ENCODE data around the gene RELN.
"Not testable (repeated sequence)": the region's sequence is repeated elsewhere in the genome, so short reads cannot be mapped to it uniquely, and the experiment has no call there.

The RELN gene

GRCh38 chr7:103940382-103941268, 48.8 kb downstream of the RELN start:
- DNase-seq = no peak

- DNase-seq = peak in 1 of 2 experiments; percentile 3
Observed at GRCh38 chr7:103937680-103938079, 51.8 kb downstream of the RELN start.

- no peak for DNase-seq
Observed at GRCh38 chr7:103936558-103936957, 52.9 kb downstream of the RELN start.

- DNase-seq = no peak
Observed at GRCh38 chr7:103934508-103934907, 55.0 kb downstream of the RELN start.

- DNase-seq = no peak
Observed at GRCh38 chr7:103932389-103932788, 57.1 kb downstream of the RELN start.

- DNase-seq = no peak
Observed at GRCh38 chr7:103929901-103930311, 59.6 kb downstream of the RELN start.

GRCh38 chr7:103928581-103928980, 60.9 kb downstream of the RELN start:
- no peak for DNase-seq

- DNase-seq = no peak
Observed at GRCh38 chr7:103924184-103924583, 65.3 kb downstream of the RELN start.

- DNase-seq = no peak
Observed at GRCh38 chr7:103922407-103922806, 67.1 kb downstream of the RELN start.

GRCh38 chr7:103921692-103922091, 67.8 kb downstream of the RELN start:
- DNase-seq = no peak

- DNase-seq = no peak
Observed at GRCh38 chr7:103919272-103919868, 70.1 kb downstream of the RELN start.

GRCh38 chr7:103918631-103919271, 70.7 kb downstream of the RELN start:
- no peak for DNase-seq

- DNase-seq = no peak
Observed at GRCh38 chr7:103915680-103916357, 73.6 kb downstream of the RELN start.

GRCh38 chr7:103914147-103914899, 75.1 kb downstream of the RELN start:
- DNase-seq = no peak

GRCh38 chr7:103912891-103913605, 76.4 kb downstream of the RELN start:
- no peak for DNase-seq

- not testable (repeated sequence) for DNase-seq
Observed at GRCh38 chr7:103911015-103911414, 78.4 kb downstream of the RELN start.

- no peak for DNase-seq
Observed at GRCh38 chr7:103905997-103906396, 83.5 kb downstream of the RELN start.

GRCh38 chr7:103902917-103903316, 86.5 kb downstream of the RELN start:
- DNase-seq = no peak

GRCh38 chr7:103896826-103897225, 92.6 kb downstream of the RELN start:
- not testable (repeated sequence) for DNase-seq

- peak in 1 of 2 experiments; percentile 21 for DNase-seq
Observed at GRCh38 chr7:103894656-103895596, 94.5 kb downstream of the RELN start.

- no peak for DNase-seq
Observed at GRCh38 chr7:103893350-103893749, 96.1 kb downstream of the RELN start.

Measured in NCI-H446 (cell line).